ENCODE measurements around the gene HS3ST5. TPM values are rescaled to one million over a fixed set of nuclear protein-coding genes. Genes with fewer than 3 reads are reported as not detected.

HS3ST5 gene
- total and polyA plus RNA-seq, 10 donors, result not detected

GRCh38 chr6:114064862-114065261 lies 278.0 kb downstream of the HS3ST5 start:
- Histone ChIP-seq H3K27ac (no peak overlapping the region), H3K4me3 (no peak overlapping the region), H3K4me1 (no peaks in the 10 kb centered on the region), H3K9me3 (no peaks in the 10 kb centered on the region), H3K36me3 (no peaks in the 10 kb centered on the region), H3K27me3 (replicated peaks in 1 of 7) (no peaks in the 10 kb centered on the region)
- TF ChIP-seq CTCF (IDR thresholded peaks at IDR 0.05 in 8 of 11, conservative IDR thresholded peaks at IDR 0.05 in 3 of 11), result no peak
- no peak for TF ChIP-seq POLR2AphosphoS5 (IDR thresholded peaks at IDR 0.05)
- TF ChIP-seq POLR2A (IDR thresholded peaks at IDR 0.05), result no peak
- WGBS, 5 donors, result 75 to 89% (median 79%) methylated on average over 2 of the region's 2 CpGs
- intact Hi-C loops (cut with DNase I; ENCODE audit: low total_unique reads), result no loop called here
- DNase-seq, result no peak

- no peaks in the 10 kb centered on the region for H3K9me3 ChIP-seq
- H3K4me1 ChIP-seq, result no peaks in the 10 kb centered on the region
- no peaks in the 10 kb centered on the region for H3K27me3 ChIP-seq (replicated peaks in 1 of 7)
- no peak for DNase-seq
- intact Hi-C loops (cut with DNase I; ENCODE audit: low total_unique reads), result no loop called here
- H3K36me3 ChIP-seq, result no peaks in the 10 kb centered on the region
- TF ChIP-seq POLR2A (IDR thresholded peaks at IDR 0.05), result no peak
- TF ChIP-seq POLR2AphosphoS5 (IDR thresholded peaks at IDR 0.05), result no peak
- no peak for TF ChIP-seq CTCF (IDR thresholded peaks at IDR 0.05 in 8 of 11, conservative IDR thresholded peaks at IDR 0.05 in 3 of 11)
- no peak overlapping the region for H3K27ac ChIP-seq
- WGBS, 5 donors, result 78 to 96% (median 95%) methylated on average over 1 of the region's 1 CpG
- H3K4me3 ChIP-seq, result no peak overlapping the region
These were observed 278.9 kb downstream of the HS3ST5 start for GRCh38 chr6:114063956-114064355.

GRCh38 chr6:114062199-114062598 lies 280.6 kb downstream of the HS3ST5 start:
- Histone ChIP-seq H3K4me3 (no peak overlapping the region), H3K4me1 (no peaks in the 10 kb centered on the region), H3K27ac (no peak overlapping the region), H3K9me3 (no peaks in the 10 kb centered on the region), H3K27me3 (replicated peaks in 1 of 7) (no peaks in the 10 kb centered on the region), H3K36me3 (no peaks in the 10 kb centered on the region)
- no peak for DNase-seq
- TF ChIP-seq CTCF (IDR thresholded peaks at IDR 0.05 in 8 of 11, conservative IDR thresholded peaks at IDR 0.05 in 3 of 11) (no peak), POLR2AphosphoS5 (IDR thresholded peaks at IDR 0.05) (no peak), POLR2A (IDR thresholded peaks at IDR 0.05) (no peak)
- intact Hi-C loops (cut with DNase I; ENCODE audit: low total_unique reads), result no loop called here
- 61 to 78% (median 70%) methylated on average over 5 of the region's 5 CpGs for WGBS, 5 donors

- intact Hi-C loops (cut with DNase I; ENCODE audit: low total_unique reads), result no loop called here
- no peaks in the 10 kb centered on the region for H3K36me3 ChIP-seq
- whole genome bisulfite sequencing, 5 donors, result 82 to 97% (median 89%) methylated on average over 4 of the region's 4 CpGs
- H3K9me3 ChIP-seq, result no peaks in the 10 kb centered on the region
- no peak overlapping the region for H3K27ac ChIP-seq
- no peaks in the 10 kb centered on the region for H3K27me3 ChIP-seq (replicated peaks in 1 of 7)
- no peak for TF ChIP-seq POLR2A (IDR thresholded peaks at IDR 0.05)
- TF ChIP-seq POLR2AphosphoS5 (IDR thresholded peaks at IDR 0.05), result no peak
- no peak for TF ChIP-seq CTCF (IDR thresholded peaks at IDR 0.05 in 8 of 11, conservative IDR thresholded peaks at IDR 0.05 in 3 of 11)
- H3K4me3 ChIP-seq, result no peak overlapping the region
- DNase-seq, result no peak
- no peaks in the 10 kb centered on the region for H3K4me1 ChIP-seq
These were observed 281.1 kb downstream of the HS3ST5 start for GRCh38 chr6:114061741-114062140.
